ENCODE measurements around the gene SORBS2. TPM values are rescaled to one million over a fixed set of nuclear protein-coding genes. Genes with fewer than 3 reads are reported as not detected.

SORBS2 gene
- total RNA-seq, 4 donors from 2014 or later: 640 to 1,569 (median 1,016) TPM

DNA sequence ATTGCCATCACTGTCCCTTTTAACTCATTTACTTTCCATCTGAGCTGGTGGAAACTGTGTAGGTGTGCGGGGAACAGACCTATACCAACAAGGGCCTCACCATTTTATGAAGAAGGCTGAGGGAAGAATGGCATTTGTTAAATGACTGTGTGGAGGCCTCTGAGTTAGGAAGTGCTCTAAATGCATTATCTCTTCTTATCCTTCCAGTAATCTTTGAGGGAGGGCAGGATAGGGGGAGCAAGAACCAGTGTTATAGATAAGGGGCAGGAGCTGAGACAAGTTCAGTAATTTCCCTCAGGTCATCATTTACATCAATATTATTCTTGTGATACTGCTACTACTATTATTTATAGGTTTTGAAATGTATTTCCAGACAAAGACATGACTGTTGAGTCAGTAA is 154.3 kb downstream of the SORBS2 start:
- H3K9me3 ChIP-seq: no peaks in the 10 kb centered on the region
- H3K27me3 ChIP-seq: no peaks in the 10 kb centered on the region
- peaks cover 0 to 11% (median 0%) of the 10 kb centered on the region in 3 donors for H3K4me1 ChIP-seq
- no peak for ATAC-seq
- peak overlapping the region; percentile 51 to 83 (median 78) for H3K27ac ChIP-seq
- H3K36me3 ChIP-seq: peaks cover 0 to 10% of the 10 kb centered on the region in 2 donors
- H3K4me3 ChIP-seq: peak overlapping the region in 1 of 2 donors; percentile 55
- TF ChIP-seq POLR2A (IDR thresholded peaks at IDR 0.05) (no peak), EP300 (IDR thresholded peaks at IDR 0.05) (no peak)
- TF ChIP-seq, protein P1, sequence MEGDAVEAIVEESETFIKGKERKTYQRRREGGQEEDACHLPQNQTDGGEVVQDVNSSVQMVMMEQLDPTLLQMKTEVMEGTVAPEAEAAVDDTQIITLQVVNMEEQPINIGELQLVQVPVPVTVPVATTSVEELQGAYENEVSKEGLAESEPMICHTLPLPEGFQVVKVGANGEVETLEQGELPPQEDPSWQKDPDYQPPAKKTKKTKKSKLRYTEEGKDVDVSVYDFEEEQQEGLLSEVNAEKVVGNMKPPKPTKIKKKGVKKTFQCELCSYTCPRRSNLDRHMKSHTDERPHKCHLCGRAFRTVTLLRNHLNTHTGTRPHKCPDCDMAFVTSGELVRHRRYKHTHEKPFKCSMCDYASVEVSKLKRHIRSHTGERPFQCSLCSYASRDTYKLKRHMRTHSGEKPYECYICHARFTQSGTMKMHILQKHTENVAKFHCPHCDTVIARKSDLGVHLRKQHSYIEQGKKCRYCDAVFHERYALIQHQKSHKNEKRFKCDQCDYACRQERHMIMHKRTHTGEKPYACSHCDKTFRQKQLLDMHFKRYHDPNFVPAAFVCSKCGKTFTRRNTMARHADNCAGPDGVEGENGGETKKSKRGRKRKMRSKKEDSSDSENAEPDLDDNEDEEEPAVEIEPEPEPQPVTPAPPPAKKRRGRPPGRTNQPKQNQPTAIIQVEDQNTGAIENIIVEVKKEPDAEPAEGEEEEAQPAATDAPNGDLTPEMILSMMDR (IDR thresholded peaks at IDR 0.05): no peak
- 100% methylated on average over 1 of the region's 1 CpG for WGBS, 2 donors (ENCODE audit: low coverage in 1 of 2)

DNA sequence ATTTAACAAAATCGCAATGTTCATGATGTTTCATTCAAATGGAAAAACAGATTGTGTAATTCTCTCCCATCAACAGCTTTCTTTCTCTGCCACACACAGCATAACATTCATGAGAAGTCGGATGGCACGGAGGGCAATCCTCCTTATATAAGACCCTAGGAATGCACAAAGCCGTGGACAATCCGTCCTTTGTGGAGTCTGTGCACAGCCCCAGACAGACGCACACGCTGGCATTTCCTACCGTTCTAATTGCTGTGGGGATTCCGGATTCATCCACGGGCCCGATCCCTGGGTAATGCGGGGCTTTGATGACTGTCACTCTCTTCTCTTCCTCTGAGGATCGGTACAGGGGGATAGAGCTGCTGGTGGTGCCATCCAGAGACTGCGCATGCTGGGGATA is 154.8 kb downstream of the SORBS2 start:
- TF ChIP-seq POLR2AphosphoS5 (IDR thresholded peaks at IDR 0.05): peak; percentile 47
- TF ChIP-seq, protein P1 (IDR thresholded peaks at IDR 0.05): no peak
- peaks cover 0 to 16% (median 0%) of the 10 kb centered on the region in 3 donors for H3K4me1 ChIP-seq
- H3K36me3 ChIP-seq: peaks cover 0 to 15% of the 10 kb centered on the region in 2 donors
- H3K27me3 ChIP-seq: no peaks in the 10 kb centered on the region
- peak overlapping the region; percentile 51 to 83 (median 78) for H3K27ac ChIP-seq
- H3K4me3 ChIP-seq: peak overlapping the region; percentile 39 to 55
- ATAC-seq: peak; percentile 59
- 70 to 84% methylated on average over 6 to 13 of the region's 14 CpGs for WGBS, 2 donors (ENCODE audit: low coverage in 1 of 2)
- no peaks in the 10 kb centered on the region for H3K9me3 ChIP-seq

DNA sequence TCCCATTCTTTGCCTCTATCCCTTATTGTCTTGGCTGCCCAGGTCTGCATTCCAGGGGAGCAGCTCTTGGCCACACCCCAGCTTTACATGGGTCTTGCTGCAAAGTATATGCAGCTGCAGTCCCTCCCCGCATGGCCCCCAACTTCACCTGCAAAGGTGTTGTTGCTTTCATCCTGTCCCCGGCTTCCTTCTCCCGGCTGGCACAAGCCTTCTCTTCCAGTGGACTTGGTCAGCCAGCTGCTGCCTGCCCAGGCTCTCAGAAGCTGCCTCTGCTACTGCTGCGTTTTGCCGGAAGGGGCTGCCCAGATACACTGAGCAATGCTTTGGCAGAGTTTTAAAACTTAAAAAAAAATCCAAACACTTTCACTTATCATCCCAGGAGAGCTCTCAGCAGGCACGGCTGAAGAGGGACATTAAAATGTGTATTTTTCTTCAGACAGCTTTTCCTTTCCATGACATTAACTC is 155.5 kb downstream of the SORBS2 start:
- peak; percentile 82 for ATAC-seq
- WGBS, 2 donors (ENCODE audit: low coverage in 1 of 2): 1 to 20% methylated on average over 1 to 5 of the region's 6 CpGs
- peak overlapping the region; percentile 68 to 83 (median 78) for H3K27ac ChIP-seq
- H3K36me3 ChIP-seq: peaks cover 0 to 15% of the 10 kb centered on the region in 2 donors
- H3K27me3 ChIP-seq: no peaks in the 10 kb centered on the region
- H3K9me3 ChIP-seq: no peaks in the 10 kb centered on the region
- peaks cover 0 to 23% (median 0%) of the 10 kb centered on the region in 3 donors for H3K4me1 ChIP-seq
- TF ChIP-seq POLR2A (IDR thresholded peaks at IDR 0.05): peak; percentile 15 to 38
- TF ChIP-seq POLR2AphosphoS5 (IDR thresholded peaks at IDR 0.05): peak; percentile 86
- TF ChIP-seq EP300 (IDR thresholded peaks at IDR 0.05): no peak
- TF ChIP-seq, protein P1 (IDR thresholded peaks at IDR 0.05): peak; percentile 13 to 78 (median 70)
- peak overlapping the region; percentile 39 to 55 for H3K4me3 ChIP-seq

DNA sequence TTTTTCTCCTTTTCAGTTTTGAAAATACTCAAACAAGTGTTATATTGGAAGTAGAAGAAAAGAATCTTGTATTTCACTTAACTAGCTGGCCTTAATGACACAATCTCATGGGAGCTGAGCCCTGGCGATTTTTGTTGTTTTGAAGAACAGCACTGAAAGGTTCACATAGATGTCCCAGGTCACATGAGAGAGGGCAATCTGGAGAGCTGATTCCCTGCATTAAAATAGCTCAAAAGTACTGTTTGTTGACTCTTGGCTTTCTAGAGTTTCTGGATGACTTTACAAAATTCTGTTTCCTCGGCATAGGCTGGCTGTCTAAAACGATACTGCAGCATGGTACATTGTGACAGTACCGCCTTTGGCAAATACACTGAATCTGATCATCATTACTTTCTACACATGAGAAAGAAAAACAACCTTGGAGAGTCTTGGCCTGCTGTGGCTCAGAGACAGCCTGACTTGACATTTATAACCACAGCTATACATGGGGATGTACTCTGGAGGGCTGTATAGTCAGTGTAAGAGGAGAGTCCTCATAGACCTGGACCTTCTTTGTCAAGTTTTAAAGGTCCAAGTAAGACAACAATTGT is 156.9 kb downstream of the SORBS2 start:
- TF ChIP-seq POLR2A (IDR thresholded peaks at IDR 0.05) (no peak), EP300 (IDR thresholded peaks at IDR 0.05) (no peak), POLR2AphosphoS5 (IDR thresholded peaks at IDR 0.05) (peak; percentile 9)
- TF ChIP-seq, protein P1 (IDR thresholded peaks at IDR 0.05): no peak
- H3K27ac ChIP-seq: peak overlapping the region; percentile 68 to 83 (median 78)
- peak overlapping the region; percentile 39 to 55 for H3K4me3 ChIP-seq
- H3K27me3 ChIP-seq: no peaks in the 10 kb centered on the region
- no peak for ATAC-seq
- H3K9me3 ChIP-seq: no peaks in the 10 kb centered on the region
- WGBS, 2 donors (ENCODE audit: low coverage in 1 of 2): 34 to 57% methylated on average over 4 of the region's 4 CpGs
- H3K4me1 ChIP-seq: peaks cover 0 to 36% (median 0%) of the 10 kb centered on the region in 3 donors
- H3K36me3 ChIP-seq: peaks cover 0 to 26% of the 10 kb centered on the region in 2 donors

DNA sequence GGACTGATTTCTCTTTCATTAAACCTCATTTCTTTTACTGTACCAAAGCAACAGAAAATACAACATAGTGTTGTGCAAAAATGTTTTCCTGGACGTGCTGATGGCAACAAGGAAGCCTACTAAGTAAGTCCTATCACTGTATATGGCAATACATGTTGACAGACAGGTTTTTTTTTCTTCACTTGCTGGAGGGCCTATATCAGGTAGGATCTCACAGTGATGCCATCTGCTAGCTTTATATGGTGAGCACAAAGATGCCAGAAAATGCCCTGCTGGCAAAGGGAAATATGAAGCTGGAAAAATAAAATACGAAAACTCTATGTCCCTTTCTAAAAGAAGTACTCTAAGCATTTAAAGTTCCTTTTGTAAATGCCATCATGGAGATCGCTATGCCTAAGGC is 157.7 kb downstream of the SORBS2 start:
- TF ChIP-seq, protein P1 (IDR thresholded peaks at IDR 0.05): peak in 1 of 4 experiments; percentile 12
- TF ChIP-seq EP300 (IDR thresholded peaks at IDR 0.05): no peak
- ATAC-seq: no peak
- Histone ChIP-seq H3K4me3 (peak overlapping the region; percentile 39 to 55), H3K36me3 (peaks cover 0 to 32% of the 10 kb centered on the region in 2 donors), H3K4me1 (peaks cover 0 to 38% (median 0%) of the 10 kb centered on the region in 3 donors), H3K27ac (peak overlapping the region; percentile 68 to 83 (median 78)), H3K9me3 (no peaks in the 10 kb centered on the region), H3K27me3 (no peaks in the 10 kb centered on the region)
- WGBS, 2 donors (ENCODE audit: low coverage in 1 of 2): 48 to 55% methylated on average over 3 of the region's 3 CpGs

Measured in gastroesophageal sphincter (tissue), 4 donors.